Ovary (tissue), 3 donors: ENCODE results near the gene RRAD.

ENCODE experiments used
- EP300 ChIP-seq: sonication (generic); formaldehyde crosslinking; IDR thresholded peaks from one replicate; pipeline ENCODE4 v1.6.1; 2017; ENCODE audit warnings: antibody characterized with exemption
- POLR2A ChIP-seq: fragments of 450-650 bp; IDR thresholded peaks from one replicate; pipeline ENCODE4 v1.6.1; 2017; ENCODE audit warnings: antibody characterized with exemption, mild to moderate bottlenecking, moderate library complexity
- TF ChIP-seq, protein P1 (sequence below), 3 donors: fragments of 450-650 bp in 2 of 3; fragments of 200-600 bp in 1 of 3; IDR thresholded peaks; one replicate each; pipeline versions ENCODE4 v1.5.1 to v1.8.0; 2016 to 2022; ENCODE audit warnings: antibody characterized with exemption in 3 of 3, mild to moderate bottlenecking in 1 of 3
- donor health status: DM: no; HTN: no; CAD: no.

DNA sequence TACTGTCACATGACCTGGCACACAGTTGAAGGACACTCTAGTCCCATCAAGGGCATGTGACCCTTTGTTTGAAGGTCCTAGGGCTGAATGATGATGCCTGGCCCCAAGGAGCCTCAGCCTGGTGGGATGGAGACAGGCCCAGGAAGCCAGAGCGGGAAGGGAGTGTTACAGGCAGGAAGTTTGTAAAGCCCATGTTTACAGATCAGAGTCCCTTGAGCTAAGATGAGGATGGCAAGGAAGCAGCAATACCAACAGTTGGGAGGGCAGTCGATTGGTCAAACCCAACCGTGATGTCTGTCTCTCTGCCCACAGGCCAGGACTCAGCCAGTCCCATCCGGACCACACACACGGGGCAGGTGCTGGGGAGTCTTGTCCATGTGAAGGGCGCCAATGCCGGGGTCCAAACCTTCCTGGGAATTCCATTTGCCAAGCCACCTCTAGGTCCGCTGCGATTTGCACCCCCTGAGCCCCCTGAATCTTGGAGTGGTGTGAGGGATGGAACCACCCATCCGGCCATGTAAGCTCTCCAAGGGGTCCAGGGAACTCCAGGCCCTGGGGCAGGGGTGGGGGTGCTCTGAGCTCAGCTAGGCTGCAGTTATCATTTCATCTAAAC, 12.5 kb upstream of the RRAD start:
- TF ChIP-seq, protein P1, sequence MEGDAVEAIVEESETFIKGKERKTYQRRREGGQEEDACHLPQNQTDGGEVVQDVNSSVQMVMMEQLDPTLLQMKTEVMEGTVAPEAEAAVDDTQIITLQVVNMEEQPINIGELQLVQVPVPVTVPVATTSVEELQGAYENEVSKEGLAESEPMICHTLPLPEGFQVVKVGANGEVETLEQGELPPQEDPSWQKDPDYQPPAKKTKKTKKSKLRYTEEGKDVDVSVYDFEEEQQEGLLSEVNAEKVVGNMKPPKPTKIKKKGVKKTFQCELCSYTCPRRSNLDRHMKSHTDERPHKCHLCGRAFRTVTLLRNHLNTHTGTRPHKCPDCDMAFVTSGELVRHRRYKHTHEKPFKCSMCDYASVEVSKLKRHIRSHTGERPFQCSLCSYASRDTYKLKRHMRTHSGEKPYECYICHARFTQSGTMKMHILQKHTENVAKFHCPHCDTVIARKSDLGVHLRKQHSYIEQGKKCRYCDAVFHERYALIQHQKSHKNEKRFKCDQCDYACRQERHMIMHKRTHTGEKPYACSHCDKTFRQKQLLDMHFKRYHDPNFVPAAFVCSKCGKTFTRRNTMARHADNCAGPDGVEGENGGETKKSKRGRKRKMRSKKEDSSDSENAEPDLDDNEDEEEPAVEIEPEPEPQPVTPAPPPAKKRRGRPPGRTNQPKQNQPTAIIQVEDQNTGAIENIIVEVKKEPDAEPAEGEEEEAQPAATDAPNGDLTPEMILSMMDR (IDR thresholded peaks at IDR 0.05) = no peak
- TF ChIP-seq POLR2A = no peak
- TF ChIP-seq EP300 = no peak
